HG02623 (cell line): ENCODE results near the gene ZNF764.

Source experiments
- ATAC-seq: cut with Tn5 transposase; IDR thresholded peaks from one replicate; pipeline ENCODE4 v1.9.1; 2021; ENCODE audit warnings: moderate library complexity; ENCODE audit not compliant: unreplicated experiment

The ZNF764 gene

DNA sequence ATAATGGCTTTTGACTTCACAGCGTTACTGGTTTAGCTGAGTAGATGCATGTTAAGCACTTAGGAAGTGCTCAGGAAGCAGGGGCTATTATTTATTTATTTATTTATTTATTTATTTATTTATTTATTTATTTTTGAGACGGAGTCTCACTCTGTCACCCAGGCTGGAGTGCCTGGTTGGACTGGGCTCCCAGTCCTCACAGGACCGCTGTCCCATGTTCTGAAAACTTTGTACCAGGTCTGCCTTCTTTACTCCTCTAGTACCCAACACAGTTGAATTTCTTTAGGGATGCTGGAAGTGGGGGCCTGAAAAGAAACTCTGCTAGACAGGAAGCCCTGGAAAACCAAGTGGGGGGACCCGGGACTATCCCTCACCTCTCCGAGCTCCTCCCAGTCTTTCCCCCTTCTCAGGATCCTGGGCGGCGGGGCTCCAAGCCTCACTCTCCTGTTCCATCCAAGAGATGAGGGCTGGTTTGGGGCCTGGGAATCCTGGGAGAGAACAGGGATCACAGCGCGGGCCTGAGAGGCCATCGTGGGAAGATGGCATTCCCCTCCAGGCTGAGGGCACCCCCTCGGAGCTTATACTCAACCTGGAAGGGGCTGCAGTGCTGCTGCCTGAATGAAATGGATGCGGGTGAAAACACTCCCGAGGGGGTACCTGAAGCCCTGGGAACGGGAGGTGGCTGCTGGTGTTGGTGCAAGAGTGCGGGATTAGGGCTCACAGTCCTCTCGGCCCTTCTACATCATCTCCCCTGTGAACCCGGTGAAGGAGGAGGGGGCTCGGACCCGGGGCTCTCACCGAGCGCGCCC lies 12.7 kb upstream of the ZNF764 start:
- ATAC-seq = no peak

DNA sequence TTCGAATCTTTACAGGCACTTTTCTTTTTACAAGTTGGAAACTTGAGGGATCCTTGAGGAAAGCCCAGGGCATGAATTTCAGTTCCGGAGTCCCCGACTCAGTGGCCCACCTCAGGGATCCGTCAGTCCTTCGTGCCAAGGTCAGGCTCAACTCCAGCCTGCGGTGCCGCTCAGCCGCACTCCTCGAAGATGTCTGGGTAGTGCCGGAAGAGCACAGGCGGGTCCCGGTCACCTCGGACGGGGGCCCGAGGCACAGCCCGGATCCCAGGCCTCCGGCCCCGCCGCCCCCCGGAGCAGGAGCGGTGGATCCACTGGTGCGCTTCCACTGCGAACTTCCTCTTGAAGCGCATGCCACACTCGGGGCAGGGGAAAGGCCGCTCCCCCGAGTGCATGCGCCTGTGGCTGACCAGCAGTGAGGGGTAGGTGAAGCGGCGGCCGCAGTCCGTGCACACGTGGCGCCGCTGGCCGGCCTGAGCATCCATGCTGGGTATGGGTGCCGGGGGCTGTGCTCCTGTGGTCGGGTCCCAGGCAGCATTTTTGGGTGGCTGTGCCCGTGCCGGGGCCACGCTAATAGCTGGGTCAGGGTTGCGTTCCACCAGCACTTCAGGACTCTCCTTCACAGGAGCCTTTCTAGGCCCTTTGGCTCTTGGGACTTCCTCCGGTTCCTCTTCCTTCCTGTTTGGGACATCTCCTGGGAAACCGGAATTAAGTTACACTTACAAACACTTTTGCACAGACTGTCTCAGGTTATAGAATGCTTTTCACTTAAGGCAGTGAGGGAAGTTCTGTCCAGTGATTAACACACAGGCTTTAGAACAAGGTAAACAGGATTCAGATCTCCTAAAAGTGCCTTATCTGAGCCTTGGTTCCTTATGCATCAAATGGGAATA lies 11.8 kb upstream of the ZNF764 start:
- ATAC-seq = no peak

GRCh38 chr16:30569281-30569680 lies 11.1 kb upstream of the ZNF764 start:
- no peak for ATAC-seq

DNA sequence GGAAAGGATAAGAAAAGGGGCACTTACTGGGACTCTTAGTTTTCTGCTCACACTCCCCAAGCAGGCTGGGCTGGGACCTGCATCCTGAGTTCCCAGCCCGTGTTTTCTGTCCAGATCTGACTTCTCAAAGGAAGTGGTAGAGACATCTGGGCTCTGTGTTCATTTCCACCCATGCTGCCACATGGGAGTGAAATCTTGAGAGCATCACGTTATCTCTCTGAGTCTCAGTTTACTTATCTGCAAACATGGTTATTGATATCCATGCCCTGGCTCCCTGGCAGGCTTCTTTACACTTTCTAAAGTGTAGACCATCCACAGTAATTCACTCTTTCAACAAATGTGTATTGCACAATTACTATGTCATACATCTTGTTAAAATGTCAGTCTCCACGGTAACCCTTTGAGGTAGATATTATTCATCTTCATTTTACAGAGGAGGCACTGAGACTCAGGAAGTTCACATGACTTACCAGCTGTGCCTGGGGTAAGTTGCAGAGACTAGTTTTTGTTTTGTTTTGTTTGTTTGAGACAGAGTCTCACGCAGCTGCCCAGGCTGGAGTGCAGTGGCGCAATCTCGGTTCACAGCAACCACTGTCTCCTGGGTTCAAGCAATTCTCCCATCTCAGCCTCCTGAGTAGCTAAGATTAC lies 9.9 kb upstream of the ZNF764 start:
- no peak for ATAC-seq

DNA sequence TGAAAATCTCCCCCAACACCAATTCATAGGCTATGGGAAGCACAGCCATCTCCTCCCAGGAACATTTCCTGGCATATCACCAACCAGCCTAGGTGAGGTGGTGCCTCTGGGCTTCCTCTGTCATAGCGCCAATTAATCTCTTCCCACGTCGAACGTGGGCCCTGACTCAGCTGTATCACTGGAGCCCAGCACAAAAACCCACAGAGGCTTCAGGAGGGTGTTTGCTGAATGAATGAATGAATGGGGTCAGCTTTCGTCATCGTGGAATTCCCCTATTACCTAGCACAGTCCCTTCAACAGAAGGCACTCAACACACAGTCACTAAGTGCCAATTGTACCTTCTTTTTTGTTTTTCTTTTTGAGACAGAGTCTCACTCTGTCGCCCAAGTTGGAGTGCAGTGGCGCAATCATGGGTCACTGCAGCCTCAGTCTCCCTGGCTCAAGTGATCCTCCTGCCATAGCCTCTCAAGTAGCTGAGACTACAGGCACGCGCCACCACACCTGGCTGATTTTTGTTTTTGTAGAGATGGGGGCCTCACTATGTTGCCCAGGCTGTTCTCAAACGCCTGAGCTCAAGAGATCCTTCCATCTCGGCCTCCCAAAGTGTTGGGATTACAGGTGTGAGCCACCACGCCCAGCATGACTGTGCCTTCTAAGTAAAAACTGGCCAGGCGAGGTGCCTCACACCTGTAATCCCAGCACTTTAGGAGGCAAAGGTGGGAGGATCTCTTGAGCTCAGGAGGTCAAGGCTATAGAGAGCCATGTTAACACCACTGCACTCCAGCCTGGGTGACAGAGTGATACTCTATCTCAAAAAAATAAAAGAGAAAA lies 9.2 kb upstream of the ZNF764 start:
- no peak for ATAC-seq

DNA sequence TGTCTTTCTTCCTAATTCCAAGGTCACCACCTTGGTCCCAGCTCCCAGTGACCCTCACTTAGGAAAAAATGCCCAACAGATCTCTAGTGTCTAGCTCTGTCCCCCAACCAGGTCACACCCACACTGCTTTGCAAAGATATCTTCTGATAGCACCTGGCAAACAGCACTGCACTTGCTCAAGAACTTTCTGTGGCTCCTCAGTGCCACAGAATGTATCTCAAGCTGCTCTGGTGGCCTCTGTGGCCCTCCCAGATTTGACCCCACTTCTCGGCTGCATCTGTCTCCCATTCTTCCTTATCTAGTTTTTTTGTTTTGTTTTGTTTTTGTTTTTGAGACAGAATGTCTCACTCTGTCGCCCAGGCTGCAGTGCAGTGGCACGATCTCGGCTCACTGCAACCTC lies 8.4 kb upstream of the ZNF764 start:
- no peak for ATAC-seq

DNA sequence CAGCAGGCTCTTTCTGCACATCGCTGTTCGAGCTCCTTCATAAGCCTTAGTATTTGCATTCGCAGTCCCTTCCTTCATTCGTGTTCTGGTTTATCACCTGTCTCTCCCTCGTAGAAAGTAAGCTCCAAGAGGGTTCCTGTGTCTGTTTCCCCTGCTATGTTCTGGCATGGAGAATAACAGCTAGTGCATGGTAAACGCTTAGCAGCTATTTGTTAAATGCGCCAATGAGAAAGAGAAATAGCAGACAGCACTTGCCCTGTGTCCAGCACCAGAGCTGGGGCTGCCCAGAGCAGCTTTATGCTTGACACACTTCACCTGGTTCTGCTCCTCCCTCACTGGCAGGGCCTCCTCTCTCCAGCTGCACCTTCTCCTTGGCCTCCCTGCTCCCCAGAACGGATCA lies 7.8 kb upstream of the ZNF764 start:
- no peak for ATAC-seq

- ATAC-seq = no peak
Measured at GRCh38 chr16:30565526-30565925, 7.4 kb upstream of the ZNF764 start.

DNA sequence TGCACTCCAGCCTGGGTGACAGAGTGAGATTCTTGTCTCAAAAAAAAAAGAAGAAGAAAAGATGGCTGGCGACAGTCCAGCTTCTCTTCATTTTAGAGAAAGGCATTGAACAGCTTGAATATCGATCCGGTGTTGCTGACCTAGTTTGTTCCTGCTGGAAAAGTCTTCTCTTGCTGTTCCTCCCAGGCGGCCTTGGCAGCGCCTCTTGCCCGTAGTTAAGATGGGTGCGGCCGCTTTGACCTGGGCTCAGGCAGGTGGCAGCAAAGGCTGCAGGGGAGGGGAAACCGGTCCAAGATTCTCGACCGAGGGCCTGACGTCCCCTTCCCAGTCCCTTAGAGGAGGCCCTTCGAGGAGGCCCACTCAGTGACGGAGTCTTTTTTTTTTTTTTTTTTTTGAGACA lies 3.8 kb upstream of the ZNF764 start:
- no peak for ATAC-seq

DNA sequence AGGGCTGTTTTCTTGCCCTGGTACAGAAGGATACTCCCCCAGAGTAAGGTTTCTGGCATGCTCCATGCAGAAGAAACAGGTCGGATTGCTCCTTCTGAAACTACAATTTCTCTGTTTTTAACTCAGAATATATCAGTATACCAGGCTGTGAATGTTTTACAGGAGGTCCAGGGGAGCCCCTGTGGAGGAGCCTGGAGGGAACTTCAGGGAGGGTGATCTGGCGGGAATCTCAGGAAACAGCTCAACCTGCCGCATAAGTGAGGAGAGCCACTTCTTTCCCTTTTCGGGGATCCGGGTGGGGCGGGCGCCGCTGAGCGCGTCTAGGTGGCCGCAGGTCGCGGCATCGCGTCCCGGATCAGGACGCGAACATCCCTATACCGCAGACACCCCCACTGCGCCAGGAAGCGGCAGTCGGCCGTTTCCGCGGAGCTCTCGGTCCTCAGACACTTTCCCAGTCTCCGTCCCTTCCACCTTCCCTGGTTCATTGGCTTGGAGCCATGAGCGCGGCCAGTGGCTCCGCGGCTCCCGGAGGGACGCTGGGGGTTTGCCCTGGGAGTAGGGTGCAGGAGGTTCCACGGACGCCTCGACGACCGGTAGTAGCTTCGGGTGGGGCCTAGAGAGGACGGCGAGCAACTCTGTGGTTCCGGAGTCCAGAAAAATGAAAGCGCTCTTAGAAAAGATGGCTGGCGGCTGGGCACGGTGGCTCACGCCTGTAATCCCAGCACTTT lies 3.1 kb upstream of the ZNF764 start:
- ATAC-seq = no peak

GRCh38 chr16:30559690-30560089 lies 1.5 kb upstream of the ZNF764 start:
- no peak for ATAC-seq

GRCh38 chr16:30558789-30559377 lies 709 bp upstream of the ZNF764 start:
- ATAC-seq = no peak

DNA sequence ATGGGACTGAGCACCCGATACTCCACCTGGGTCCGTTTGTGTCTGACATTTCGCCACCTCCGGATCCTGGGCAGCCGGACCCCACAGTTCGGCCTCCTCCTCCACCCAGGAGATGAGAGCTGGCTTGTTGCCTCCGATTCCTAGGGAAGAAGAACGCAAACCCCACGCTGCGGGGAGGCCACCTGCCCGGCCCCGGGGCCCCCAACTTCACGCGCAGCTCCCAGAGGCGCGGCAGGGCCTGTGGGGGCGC lies 542 bp downstream of the ZNF764 start:
- no peak for ATAC-seq

DNA sequence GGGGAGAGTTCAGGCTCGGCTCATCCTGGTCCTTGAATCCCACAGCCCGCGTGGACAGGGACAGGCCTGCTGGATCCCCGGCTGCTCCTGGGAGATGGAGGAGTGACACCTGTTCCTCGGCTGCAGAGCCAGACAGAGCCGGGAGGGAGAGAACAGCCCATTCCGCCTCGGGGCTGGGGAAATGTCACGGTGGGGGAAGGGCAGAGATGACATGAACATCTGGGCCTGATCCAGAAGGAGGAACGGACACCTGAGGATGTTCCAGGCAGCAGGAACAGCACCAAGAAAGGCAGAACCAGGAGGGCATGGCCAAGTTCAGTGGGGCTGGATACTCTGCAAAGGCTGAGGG lies 2.1 kb downstream of the ZNF764 start:
- ATAC-seq = no peak

- no peak for ATAC-seq
Measured at GRCh38 chr16:30555315-30556124, 2.7 kb downstream of the ZNF764 start.

GRCh38 chr16:30554557-30555314 lies 3.4 kb downstream of the ZNF764 start:
- no peak for ATAC-seq

- ATAC-seq = no peak
Measured at GRCh38 chr16:30553393-30553899, 4.7 kb downstream of the ZNF764 start.

GRCh38 chr16:30552956-30553355 lies 5.2 kb downstream of the ZNF764 start:
- no peak for ATAC-seq
